Spinal cord (tissue), 4 donors: ENCODE measurements around the gene LCA5. TPM values are rescaled to one million over a fixed set of nuclear protein-coding genes. Genes with fewer than 3 reads are reported as not detected.

Source experiments
- polyA plus RNA-seq, 2 donors: library from polyadenylated mRNA; unstranded; fragments of 120-200 nt; gene quantifications; one replicate each; pipeline ENCODE4 v1.2.1, GENCODE V29; 2013; ENCODE audit not compliant: insufficient read length in 2 of 2
- small RNA-seq: library from RNA; depleted of rRNA; stranded (forward); fragments of <200 nt; gene quantifications from one replicate; pipeline ENCODE3, GENCODE V24; 2014; ENCODE audit warnings: low replicate concordance
- total RNA-seq, 2 donors: library from RNA; depleted of rRNA in 1 of 2; stranded (reverse); fragments of 120-200 nt in 1 of 2; fragments of >200 nt in 1 of 2; gene quantifications; one replicate each; pipeline versions ENCODE4 v1.2.3 to v1.2.4, GENCODE V29; 2013 to 2014

LCA5 gene
- total and polyA plus RNA-seq, 4 donors = 6.7 to 14.7 (median 12.1) TPM

Small RNAs within 50 kb of the gene (small RNA-seq; reads per million reads assigned to genes)
- gene DBIP1 = not detected

Other genes starting within 250 kb of the LCA5 start
- gene SH3BGRL2, start 93.9 kb upstream of the LCA5 start, total RNA-seq = 10 to 100 TPM; 25.1 to 55.9 TPM
- 10 to 100 TPM; 23.8 to 34.4 TPM for gene SH3BGRL2, start 93.9 kb upstream of the LCA5 start, polyA plus RNA-seq